Activated CD4-positive, alpha-beta T cell treated with anti-CD3 and anti-CD28 coated beads for 48 hours (primary cell): ENCODE data around the gene CD248.
"Not testable (repeated sequence)": the region's sequence is repeated elsewhere in the genome, so short reads cannot be mapped to it uniquely, and the experiment has no call there.

Experiments
- DNase-seq: peaks from one replicate; pipeline ENCODE4 v3.0.0-alpha.2; 2020

The CD248 gene

DNA sequence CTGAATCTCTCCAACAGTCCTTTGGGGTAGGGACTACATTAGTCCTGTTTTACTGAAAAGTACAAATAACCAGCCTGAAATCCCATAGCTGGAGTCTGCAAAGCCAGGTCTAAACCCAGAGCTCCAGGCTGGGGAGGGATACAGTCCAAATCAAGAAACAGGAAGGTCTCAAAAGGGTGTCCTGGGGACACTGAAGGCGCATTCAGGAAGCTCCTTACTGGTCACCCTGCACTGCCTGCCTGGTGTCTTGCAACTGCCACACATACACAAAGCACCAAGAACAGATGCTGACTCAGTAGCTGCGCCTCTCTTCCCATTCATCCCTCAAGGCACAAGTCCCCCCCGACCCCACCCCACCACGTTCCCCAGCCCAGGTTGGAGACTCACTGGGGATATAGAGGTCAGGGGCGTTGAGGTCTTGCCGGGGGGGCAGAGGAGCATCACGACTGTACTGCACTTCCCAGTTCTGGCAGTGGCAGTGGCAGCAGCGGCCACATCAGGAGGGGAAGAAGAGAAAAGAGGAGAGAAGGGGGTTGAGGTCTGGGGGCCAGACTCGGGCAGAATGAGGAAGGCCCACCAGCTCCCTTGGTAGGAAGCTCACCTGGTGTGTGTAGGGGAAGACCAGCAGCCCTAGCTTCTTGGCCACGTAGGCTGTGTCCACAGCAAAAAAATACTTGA is 29.5 kb downstream of the CD248 start:
- no peak for DNase-seq

DNA sequence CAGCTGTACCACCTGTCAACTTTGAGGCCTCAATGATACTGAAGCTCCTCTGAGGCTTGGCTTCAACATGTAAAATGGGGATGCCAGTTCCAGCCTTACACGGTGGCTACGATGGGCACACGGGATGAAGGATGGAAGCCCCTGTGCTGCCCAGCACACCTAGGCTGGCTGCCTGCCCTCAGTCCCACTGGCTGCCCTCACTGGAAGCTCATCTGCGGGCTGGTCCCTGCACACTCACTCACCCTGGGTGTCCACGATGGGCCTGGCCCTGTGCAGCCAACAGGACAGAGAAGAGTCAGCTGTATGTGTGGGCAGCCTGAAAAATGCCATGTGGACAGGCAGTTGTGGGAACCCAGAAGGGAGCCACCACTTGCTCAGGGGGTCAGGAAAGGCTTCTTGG is 30.1 kb downstream of the CD248 start:
- no peak for DNase-seq

DNA sequence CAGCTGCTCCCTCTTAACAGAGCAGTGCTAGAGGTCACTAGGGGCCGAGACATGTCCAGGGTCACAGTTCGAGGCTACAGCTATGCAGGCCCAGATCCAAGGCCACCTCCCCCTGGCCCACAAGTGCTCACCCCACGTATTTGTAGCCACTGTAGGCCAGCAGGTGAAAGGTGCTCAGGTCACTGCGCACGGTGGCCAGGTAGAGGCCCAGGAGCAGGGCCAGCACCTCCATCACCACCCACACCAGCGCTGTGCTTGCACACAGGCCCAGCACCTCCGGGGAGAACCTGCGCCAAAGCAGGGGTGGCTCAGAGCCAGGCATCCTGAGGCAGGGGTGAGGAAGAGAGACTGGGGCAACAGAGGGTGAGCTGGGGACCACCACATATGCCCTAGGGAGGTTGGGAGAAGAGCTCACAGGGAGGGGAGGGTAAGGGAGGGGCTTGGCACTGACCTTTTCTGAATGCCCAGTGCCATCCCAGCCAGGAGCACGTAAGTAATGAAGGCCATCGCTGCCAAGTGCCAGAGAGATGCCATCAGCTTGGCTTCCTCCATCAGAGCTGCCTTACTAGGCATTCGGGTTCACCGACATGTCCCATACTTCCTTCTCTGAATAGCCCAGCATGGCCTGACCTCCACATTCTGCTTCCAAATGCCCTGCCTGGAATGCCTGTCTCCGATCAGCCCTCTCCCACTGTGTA is 31.4 kb downstream of the CD248 start:
- no peak for DNase-seq

DNA sequence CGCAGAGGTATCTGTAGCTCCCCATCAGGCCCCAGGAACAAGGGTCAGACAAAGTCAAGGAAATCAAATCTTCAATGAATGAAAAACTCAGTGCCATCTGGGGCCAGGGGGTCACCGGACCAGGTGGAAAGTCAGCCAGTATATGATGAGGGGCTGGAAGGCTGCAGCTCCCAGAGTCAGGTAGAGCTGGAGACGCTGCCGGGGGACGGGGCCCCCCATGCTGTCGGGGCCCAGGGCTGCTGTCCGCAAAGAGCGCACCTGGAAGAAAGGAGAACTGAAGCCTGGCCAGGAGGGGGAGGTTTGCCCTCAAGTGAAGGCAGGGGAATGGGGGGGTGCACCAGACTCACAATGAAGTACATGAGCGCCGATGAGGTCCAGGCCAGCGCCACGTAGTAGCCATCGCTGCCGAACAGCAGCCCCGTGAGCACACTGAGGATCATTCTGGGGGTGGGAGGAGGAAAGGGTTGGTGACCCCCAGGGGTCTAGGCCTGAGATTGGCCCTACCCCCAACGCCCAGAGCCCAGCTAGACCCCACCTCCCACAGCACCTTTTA is 32.2 kb downstream of the CD248 start:
- no peak for DNase-seq

GRCh38 chr11:66283461-66284105 is 33.3 kb downstream of the CD248 start:
- no peak for DNase-seq

DNA sequence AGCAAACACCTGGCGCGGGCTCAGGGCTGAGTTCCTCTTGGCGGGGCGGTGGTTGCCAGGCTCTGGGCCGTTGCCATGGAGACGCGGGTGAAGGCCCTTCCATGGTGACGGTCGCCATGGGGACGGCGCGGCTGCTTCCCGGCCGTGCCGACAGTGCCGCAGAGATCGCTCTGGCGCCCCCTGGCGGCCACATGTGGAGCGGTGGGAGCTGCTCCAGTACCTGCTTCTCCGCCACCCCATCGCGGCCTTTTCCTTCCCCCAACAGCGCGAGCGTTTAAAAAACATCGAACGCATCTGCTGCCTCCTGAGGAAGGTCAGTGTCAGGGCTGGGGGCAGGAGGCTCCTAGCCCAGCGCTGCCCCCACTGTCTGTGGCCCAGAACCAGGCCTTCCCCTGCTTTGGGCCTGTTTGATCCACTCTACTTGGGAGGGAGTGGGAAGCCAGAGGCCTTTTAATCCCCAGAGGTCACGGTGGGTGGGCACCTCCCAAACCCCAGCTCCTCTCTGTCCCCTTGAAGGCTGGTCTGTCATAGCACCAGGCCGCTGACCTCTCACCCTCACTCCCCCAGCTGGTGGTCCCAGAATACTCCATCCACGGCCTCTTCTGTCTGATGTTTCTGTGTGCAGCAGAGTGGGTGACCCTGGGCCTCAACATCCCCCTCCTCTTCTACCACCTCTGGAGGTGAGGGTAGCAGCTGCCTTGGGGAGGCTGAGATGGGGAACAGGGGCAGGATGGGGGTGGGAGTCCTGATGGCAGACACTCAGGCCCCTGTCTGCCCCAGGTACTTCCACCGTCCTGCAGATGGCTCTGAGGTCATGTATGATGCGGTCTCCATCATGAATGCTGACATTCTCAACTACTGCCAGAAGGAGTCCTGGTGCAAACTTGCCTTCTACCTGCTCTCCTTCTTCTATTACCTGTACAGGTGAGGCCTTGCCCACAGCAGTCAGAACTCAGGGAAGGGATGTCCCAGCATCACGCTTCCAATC is 34.1 kb downstream of the CD248 start:
- DNase-seq: peak; percentile 100

GRCh38 chr11:66281776-66282467 is 34.9 kb downstream of the CD248 start:
- no peak for DNase-seq

GRCh38 chr11:66281001-66281400 is 35.8 kb downstream of the CD248 start:
- no peak for DNase-seq

GRCh38 chr11:66280428-66280827 is 36.4 kb downstream of the CD248 start:
- DNase-seq: no peak

GRCh38 chr11:66279092-66279734 is 37.6 kb downstream of the CD248 start:
- no peak for DNase-seq

DNA sequence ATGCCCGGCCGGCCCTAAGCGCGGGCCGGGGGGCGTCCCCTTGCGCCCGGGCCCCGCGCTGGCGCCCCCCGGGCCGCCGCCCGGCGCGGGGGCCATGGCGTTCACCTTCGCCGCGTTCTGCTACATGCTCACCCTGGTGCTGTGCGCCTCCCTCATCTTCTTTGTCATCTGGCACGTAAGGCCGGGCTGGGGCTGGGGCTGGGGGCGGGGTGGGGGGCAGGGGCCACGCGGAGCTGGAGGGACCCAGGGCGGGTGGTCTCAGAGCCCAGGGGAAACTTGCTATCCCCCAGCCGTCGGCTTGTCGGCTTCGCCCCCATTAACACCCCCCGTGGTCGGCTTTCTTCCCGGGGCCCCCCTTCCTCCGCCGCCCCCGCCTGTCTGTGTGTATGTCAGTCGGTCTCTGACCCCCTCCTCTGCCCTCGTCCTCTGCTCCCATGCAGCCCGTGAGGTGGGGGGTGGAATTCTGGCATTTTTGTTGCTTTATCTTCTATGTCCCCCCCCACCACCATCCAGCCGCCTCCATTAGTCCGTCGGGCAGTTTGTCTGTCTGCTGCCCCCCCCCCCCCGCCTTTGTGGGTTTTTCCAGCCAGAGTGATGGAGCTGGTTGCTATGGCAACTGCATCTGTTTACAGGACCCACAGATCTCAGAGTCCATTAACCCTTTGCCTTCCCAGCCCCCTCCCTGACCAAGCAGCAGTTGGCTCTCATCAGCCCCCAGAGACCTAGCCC is 38.3 kb downstream of the CD248 start:
- no peak for DNase-seq

DNA sequence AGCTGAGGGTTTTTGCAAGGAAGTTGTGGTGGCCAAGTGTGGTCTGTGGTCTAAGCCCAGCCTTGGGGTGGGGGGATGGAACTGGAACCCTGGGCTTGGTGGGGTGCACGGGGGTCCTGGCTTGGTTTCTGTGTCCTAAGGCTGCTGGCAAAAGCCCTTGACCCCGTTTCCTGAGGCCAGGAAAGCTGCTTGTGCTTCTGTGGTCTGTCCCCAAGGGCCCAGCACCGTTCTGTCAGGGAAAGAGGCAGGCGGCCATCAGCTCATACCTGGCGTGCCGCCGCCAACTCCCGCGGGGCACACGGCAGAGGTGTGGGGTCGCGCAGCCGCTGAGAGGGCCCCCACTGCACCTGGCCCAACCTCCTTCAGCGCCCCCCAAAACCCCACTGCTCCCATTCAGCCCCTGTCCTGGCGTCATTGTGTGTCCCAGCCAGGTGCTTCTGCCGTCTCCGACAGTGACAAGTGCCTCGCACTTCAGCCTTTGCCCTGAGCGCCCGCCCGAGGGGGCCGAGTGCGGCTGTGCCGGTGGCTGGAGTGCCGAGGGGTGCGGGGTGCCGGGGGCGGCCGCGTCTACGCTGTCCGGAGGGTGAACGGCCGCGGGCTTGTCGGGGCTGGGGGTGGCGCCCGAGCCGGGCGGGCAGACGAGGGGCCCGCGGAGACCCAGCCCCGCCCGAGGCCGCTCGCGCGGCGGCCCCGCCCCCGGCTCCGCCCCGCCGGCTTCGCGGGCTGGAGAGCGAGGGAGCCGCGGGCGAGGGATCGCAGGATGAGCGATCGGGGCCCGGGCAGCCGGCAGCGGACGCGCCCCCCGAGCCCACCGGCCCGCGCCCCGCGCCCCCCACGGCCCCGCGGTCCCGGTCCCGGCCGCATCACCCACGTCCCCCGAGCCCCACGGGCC is 39.1 kb downstream of the CD248 start, which contains the start of gene CNIH2:
Gene CNIH2 (plus strand): TSS at position 705 of the 892 bp plus-strand sequence. CDS start 282 bp downstream, outside the sequence.
- peak; percentile 41 for DNase-seq

GRCh38 chr11:66277064-66277463 is 39.8 kb downstream of the CD248 start:
- not testable (repeated sequence) for DNase-seq

DNA sequence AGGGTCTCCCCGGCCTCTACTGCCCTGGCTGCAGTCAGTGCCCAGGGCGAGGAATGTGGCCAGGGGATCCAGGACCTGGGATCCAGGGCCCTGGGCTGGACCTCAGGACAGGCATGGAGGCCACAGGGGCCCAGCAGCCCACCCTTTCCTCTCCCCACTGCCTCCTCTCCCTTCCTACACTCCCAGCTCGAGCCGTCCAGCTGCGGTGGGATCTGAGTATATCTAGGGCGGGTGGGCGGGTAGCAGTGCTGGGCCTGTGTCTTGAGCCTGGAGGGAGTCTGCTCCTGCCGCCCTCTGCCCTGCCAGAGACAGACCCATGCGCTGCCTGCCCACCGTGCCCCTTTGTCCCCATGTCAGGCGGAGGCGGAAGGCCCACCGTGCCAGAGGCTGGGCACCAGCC is 40.2 kb downstream of the CD248 start:
- not testable (repeated sequence) for DNase-seq

- DNase-seq: no peak
These were observed 40.7 kb downstream of the CD248 start for GRCh38 chr11:66275984-66276612.

DNA sequence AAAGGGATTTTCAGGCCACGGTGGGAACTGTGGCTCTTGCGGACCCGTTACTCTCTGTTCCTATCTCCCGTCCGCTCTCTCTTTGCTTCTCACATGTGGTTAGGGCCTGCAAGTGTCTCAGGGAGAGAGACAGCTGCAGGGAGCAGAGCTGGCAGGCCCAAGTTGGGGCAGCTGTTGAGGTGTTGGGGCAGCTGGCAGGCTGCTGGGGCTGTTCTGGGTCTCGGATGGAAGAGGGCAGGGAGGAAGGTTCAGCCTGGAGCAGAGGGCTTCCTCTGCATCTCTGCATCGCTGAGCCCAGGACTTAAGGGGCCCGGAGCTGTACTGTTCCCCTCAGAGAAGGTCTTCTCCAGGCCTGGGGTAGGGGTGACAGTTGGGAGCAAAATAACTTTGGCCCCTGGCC is 41.4 kb downstream of the CD248 start:
- no peak for DNase-seq

- DNase-seq: no peak
These were observed 42.6 kb downstream of the CD248 start for GRCh38 chr11:66274219-66274618.

- no peak for DNase-seq
These were observed 44.2 kb downstream of the CD248 start for GRCh38 chr11:66272596-66272995.

DNA sequence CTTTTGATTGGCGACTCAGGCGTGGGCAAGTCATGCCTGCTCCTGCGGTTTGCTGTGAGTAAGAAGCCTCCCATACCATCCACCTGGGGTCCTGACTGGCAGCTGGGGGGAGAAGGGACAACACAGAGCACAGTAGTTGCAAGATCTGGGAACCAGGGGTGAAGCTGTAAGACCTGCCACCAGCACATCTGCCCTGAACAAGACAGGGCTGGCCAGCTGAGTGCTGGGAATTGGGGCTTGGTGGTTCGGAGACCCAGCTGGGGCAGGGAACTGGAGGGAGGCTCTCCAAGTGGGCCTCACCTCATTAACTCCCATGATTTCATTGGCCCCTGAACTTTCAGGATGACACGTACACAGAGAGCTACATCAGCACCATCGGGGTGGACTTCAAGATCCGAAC is 45.0 kb downstream of the CD248 start:
- DNase-seq: no peak
